GM12874 (cell line): Measurements from ENCODE around the gene SCP2D1.

Experiments used
- TF ChIP-seq, protein P1 (sequence below): IDR thresholded peaks from 2 replicates; pipeline ENCODE4 v1.5.1; 2011; ENCODE audit warnings: low read depth, mild to moderate bottlenecking, control low read depth, low read length, moderate library complexity; ENCODE audit not compliant: insufficient read depth

Gene SCP2D1

GRCh38 chr20:18815194-18815942 lies 1.8 kb downstream of the SCP2D1 start:
- TF ChIP-seq, protein P1, sequence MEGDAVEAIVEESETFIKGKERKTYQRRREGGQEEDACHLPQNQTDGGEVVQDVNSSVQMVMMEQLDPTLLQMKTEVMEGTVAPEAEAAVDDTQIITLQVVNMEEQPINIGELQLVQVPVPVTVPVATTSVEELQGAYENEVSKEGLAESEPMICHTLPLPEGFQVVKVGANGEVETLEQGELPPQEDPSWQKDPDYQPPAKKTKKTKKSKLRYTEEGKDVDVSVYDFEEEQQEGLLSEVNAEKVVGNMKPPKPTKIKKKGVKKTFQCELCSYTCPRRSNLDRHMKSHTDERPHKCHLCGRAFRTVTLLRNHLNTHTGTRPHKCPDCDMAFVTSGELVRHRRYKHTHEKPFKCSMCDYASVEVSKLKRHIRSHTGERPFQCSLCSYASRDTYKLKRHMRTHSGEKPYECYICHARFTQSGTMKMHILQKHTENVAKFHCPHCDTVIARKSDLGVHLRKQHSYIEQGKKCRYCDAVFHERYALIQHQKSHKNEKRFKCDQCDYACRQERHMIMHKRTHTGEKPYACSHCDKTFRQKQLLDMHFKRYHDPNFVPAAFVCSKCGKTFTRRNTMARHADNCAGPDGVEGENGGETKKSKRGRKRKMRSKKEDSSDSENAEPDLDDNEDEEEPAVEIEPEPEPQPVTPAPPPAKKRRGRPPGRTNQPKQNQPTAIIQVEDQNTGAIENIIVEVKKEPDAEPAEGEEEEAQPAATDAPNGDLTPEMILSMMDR, result no peak

DNA sequence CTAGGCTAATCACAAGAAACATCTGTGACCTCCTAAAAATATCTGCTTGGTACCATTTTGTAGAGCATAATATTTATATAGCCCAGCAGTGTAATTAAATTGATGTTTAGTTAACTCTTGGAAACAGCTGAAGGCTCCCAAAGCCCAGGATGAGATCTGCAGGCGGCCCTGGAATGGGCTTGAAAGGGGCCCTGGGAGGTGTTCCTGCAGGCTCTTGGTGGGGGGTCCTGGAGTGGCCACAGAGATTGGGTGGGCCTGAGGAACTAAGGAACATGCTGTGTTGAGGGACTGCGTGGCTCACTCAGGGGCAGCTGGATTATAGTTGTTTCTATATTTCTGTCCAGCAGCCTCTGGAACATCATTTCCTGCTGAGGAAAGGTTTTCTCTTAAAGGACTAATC lies 9.2 kb downstream of the SCP2D1 start:
- TF ChIP-seq, protein P1, result no peak

DNA sequence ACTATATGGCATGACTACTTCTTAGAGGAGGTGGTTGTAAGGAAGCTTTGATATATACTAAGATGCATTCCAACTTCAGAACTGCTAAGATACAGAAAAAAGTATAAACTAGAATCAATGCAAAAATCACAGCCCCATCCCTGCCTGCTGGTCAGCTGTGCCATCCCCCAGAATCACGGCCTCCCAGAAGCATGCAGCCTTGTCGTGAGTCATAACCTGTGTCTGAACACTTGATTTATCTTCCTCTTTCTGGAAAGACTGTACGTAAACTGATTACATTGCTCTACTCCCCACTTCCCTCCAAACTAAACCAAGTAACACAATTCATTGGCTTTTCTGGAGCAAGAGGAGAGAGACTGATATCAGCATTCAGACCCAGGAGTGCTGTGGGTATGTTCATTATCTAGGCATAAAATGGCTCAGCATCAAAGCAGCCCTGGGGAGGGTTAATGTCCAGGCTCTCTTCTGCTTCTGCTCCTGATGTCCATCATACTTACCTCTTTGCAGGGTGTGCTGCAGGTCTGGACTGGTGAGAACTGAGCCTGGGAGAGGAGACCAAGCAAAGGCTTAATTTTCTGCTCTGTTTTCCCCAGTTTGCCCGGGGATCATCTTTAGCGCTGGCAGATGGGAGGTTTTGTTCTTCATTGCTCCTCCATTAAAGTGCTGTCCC lies 18.4 kb downstream of the SCP2D1 start:
- TF ChIP-seq, protein P1, result no peak

DNA sequence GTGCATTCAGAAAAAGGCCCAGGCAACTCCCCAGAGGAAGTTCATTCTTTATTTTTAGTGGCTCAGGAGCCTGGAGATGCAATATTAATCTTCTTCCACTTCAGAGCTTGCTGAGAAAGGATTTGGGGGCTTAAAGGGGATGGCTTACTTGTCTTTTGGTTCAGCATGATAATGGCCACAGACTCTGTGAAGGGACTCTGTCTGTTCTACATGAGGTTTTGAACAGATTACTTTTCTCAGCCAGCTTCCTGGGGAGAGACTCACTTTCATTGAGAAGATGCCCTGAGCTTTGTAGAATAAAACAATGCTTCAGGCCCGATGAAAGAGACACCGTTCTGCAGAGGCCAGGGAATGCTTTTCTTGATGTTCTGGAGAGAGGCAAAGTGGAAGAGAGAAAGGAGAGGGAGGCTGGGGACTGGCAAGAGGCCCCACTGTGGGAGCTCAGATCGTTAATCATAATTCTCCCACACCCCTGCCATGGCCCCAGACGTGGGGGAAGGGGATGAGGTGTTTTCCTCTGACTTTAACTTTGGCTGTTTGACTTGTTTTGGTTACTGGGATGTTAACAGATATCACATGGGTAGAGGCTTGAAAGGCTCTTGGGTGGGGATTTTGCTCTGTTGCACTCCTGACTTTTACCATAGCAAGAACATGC lies 19.1 kb downstream of the SCP2D1 start:
- TF ChIP-seq, protein P1, result no peak

DNA sequence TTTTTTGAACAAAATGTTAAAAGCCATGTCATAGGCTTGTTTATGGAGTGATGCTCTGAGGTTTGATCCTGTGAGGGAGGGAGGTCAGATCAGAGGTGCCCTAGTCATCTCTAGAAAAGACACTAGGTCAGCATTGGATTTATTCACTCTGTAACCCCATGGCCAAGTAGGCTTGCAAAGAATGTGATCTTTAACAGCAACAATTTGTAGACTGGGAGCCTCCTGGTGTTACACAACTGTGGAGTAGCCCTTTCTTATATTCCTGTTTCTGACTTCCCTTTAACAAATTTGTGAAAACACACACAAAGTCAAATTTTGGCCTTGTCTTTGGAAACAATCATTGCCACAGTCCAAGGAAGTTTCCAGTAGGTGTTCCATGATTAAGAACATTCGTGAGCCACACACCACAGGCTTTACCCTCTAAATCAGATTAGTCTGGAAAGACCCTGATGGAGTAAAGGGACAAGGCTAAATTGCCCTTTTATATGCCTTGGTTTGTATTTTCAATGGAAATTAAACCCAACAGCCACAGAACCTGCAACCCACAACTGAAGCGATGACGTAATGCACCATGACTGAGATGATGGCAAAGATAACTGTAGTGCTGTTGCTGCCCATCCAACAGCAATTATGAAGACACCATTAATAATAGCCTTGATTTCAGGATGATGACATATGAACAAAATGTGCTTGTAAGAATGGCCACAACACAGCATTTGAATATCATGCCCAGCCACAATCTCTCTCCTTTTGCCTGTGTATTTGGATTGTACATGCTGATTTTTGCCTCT lies 22.1 kb downstream of the SCP2D1 start:
- TF ChIP-seq, protein P1, result no peak

GRCh38 chr20:18837718-18838117 lies 24.1 kb downstream of the SCP2D1 start:
- TF ChIP-seq, protein P1, result no peak
